Stomach (tissue), 4 donors: Measurements from ENCODE around the gene CAMSAP1.

ENCODE experiments used
- CTCF ChIP-seq, 7 experiments: fragments of 450-650 bp in 4 of 7; fragments of 200-600 bp in 3 of 7; sonication (generic) in 3 of 7; IDR thresholded peaks; one replicate each; pipeline ENCODE4 v1.5.1; 2016 to 2019; ENCODE audit warnings: antibody characterized with exemption in 7 of 7, control low read depth in 2 of 7, mild to moderate bottlenecking in 1 of 7
- EP300 ChIP-seq: sonication (generic); formaldehyde crosslinking; IDR thresholded peaks from one replicate; pipeline ENCODE4 v1.6.1; 2017; ENCODE audit warnings: antibody characterized with exemption
- POLR2A ChIP-seq, 4 donors: fragments of 450-650 bp; IDR thresholded peaks; one replicate each; pipeline ENCODE4 v1.6.1; 2016; ENCODE audit warnings: antibody characterized with exemption in 4 of 4, control low read depth in 2 of 4, mild to moderate bottlenecking in 1 of 4, moderate library complexity in 1 of 4
- POLR2AphosphoS5 ChIP-seq, 3 donors: sonication (generic); formaldehyde crosslinking; IDR thresholded peaks; one replicate each; pipeline ENCODE4 v1.6.1; 2016; ENCODE audit warnings: antibody characterized with exemption in 3 of 3

GRCh38 chr9:135779571-135779970 lies 127.8 kb downstream of the CAMSAP1 start:
- TF ChIP-seq CTCF (IDR thresholded peaks at IDR 0.05), result no peak
- no peak for TF ChIP-seq POLR2A (IDR thresholded peaks at IDR 0.05)
- no peak for TF ChIP-seq EP300
- no peak for TF ChIP-seq POLR2AphosphoS5 (IDR thresholded peaks at IDR 0.05)
